Raji (cell line): Measurements from ENCODE around the gene CBX3.
A peak's percentile ranks its signal among the peaks of the same experiment; 100 is the strongest.

ENCODE experiments used
- POLR2A ChIP-seq: IDR thresholded peaks from 2 replicates; pipeline ENCODE4 v1.6.1; 2011; ENCODE audit warnings: low read depth, low read length, control low read depth; ENCODE audit not compliant: insufficient read depth

The CBX3 gene

GRCh38 chr7:26201247-26202018 lies at the start of gene CBX3:
Gene CBX3, plus strand, starts transcription at chr7:26201745. Its CDS starts 1,254 bp downstream, at chr7:26202999.
- peak; percentile 69 for TF ChIP-seq POLR2A

DNA sequence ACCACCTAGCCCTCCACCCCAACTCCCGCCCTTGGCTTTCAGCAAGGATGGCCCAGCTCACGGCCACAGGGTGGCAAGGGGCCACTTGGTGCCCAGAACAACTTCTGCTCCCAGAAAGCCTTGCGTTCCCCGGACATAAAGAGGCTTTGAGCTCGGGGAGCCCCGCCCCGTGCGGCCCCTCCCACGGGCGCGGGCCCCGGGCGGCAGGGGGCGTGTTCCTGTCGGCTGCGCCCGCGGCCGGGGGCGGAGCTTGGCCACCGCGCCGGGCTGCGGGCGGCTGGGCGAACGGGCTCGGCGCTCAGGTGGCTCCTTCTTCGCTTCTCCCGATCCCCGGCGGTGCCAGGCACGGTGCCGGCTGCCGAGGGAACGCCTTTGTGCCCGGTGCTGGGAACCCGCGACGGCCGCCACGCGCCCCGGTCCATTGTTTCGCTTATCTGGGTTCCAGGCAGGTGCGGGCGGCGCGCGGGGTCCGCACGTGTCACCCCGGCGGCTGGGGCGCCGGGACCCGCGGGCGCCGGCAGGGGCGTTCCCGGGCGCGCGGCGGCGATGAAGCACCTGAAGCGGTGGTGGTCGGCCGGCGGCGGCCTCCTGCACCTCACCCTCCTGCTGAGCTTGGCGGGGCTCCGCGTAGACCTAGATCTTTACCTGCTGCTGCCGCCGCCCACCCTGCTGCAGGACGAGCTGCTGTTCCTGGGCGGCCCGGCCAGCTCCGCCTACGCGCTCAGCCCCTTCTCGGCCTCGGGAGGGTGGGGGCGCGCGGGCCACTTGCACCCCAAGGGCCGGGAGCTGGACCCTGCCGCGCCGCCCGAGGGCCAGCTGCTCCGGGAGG lies 49.4 kb upstream of the CBX3 start, which contains the start of gene NFE2L3:
TSS of gene NFE2L3 (plus strand) at position 246 of the 829 bp plus-strand sequence. CDS start at position 547, 301 bp downstream.
- peak; percentile 84 for TF ChIP-seq POLR2A

DNA sequence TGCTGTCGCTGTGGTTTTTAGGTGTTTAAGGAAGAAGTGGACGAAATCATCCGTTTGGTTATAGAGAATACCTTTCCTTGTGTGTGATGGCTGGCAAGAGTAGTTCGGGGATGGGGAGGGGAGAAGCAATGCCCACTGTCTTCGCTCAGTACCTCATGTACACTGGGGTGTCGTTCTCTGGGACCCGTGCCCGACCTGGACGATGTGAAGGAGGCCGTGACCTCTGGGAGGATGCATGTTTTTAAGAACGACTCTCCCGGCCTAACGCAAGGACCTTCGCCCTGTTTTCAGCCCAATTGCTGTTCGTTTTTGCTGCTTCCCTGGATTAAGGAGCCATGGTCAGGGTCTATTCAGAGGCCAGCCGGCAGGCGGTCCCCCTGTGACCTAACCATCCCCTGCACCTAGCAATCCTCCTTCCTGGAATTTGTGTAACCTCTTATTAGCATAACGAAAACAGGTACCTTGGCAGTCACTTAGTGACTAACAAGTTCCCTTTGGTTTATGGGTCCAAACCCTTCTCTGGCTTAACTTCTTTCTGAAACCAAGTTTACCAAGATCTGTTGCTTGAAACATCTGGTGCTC lies 48.2 kb upstream of the CBX3 start:
- no peak for TF ChIP-seq POLR2A

DNA sequence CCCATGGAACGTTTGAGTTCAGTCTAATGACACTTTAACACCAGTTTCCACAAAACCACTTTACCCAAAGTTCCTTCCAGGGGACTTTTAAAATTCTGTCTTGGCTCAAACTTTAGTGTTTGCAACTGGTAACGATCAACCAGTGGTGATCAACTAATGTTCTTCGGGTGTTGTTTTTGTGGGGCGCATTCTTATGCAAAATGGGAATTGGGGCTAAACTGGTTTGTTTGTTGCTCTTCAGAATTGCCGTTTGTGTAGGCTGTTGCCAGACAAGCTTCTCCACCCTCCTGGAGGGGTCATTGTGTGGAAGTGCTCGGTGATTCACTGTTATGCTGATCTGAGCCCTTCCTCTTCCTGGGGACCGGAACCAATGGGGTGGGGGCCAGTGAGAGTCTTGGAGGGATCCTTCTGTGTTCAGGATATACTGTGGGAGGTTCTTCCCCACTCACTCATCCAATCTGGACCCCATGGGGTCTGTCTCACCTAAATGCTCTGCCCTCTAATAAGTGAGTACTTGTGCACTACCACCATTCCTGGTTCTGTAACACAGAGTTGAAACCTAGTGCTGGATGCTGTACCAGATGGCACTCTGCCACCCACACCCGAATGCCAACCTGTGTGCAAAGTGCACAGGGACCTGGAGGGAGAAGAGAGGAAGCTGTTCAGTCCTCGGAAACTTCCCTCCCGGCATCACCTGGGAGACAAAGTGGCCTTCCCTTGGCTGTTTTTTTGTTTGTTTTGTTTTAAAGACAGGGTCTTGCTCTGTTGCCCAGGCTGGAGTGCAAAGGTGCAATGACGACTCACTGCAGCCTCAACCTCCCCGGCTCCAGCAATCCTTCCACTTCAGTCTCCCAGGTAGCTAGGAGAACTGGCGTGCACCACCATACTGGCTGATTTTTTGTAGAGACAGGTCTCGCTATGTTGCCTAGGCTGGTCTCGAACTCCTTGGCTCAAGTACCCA lies 47.4 kb upstream of the CBX3 start:
- TF ChIP-seq POLR2A: no peak

DNA sequence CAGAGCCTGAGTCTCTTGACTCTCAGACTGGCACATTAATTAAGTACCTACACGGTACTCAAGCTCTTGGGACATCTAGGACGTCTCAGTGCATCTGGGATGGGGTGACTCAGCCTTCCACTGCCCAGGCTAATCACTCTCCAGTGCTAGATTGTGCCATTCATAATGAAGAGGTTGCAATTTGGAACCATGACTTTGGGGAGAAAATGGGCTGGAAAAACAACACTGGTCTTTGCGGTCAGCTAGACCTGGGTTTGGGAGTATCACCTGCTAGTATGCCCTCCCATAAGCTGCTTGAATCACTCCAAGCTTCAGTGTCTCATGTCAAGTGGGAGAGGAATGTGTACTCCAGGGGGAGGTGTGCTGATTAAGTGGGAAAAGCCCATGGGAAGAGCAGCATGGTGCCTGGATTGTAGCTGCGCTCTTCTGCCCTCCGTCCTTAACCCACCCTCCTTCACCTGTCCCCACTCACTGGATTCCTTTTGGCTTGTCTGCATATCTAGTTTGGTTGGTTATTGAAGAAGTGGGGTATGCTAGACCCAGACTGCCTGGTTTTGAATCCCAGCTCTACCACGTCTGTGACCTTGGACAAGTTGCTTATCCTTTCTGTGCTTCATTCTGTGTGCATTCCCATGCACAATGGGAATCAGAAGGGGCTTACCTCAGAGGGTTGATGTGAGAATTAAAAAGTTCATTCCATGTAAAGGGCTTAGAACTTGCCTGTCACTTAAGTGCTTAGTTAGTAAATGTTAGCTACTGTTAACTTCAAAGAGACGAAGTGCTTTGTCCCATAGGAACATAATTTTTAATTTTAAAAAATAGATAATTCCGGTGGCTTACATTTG lies 45.8 kb upstream of the CBX3 start:
- TF ChIP-seq POLR2A: no peak

DNA sequence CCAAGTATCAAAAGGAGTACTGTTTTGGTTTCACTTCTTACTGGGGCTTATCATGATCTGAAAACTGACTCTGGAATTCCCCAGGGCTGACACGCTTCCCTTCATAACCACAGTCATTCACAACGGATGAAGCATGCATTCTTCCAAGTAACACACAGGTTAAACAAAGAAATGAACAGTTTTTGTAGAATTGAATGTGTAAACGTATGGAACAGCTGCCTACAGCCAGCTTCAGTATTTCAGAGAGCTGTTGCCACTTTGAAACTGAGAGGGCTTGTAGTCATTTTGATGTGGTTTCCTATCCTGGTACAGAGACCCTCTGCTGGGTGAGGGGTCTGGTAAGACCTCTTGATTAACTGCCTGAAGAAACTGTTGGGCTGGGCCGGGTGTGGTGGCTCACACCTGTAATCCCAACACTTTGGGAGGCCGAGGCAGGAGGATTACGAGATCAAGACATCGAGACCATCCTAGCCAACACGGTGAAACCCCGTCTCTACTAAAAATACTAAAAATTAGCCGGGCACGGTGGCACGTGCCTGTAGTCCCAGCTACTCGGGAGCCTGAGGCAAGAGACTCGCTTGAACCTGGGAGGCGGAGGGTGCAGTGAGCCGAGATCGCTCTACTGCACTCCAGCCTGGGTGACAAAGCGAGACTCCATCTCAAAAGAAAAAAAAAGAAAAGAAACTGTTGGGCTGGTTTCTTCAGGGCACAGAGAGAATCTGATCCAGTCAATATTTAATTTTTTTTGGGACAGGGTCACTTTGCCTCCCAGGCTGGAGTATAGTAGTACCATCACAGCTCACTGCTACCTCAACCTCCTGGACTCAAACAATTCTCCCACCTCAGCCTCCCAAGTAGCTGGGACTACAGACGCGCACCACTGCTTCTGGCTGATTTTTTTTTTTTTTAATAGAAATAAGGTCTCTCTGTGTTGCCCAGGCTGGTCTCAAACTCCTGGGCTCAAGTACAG lies 44.8 kb upstream of the CBX3 start:
- TF ChIP-seq POLR2A: no peak

DNA sequence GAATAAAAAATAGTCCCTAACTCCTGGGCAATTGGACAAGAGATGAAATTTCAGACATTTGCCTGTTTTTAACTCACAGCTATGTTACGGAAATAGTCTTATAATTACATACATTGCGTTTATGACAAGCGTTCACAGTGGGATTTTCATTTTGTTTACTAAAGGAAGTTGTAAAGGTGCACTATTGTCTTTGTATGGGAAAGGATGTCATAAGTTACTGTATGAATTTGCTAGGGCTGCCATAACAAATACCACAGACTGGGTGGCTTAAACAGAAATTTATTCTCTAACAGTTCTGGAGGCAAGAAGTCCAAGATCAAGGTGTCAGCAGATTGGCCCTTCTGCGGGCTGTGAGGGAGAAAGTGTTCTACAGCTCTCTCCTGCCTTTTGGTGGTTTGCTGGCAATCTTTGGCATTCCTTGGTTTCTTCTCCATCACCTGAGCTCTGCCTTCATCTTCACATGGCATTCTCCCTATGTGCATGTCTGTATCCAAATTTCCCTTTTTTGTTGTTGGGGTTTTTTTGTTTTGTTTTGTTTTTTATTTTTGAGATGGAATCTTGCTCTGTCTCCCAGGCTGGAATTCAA lies 43.9 kb upstream of the CBX3 start:
- no peak for TF ChIP-seq POLR2A

GRCh38 chr7:26159243-26159642 lies 42.3 kb upstream of the CBX3 start:
- TF ChIP-seq POLR2A: no peak

GRCh38 chr7:26160896-26161295 lies 40.6 kb upstream of the CBX3 start:
- no peak for TF ChIP-seq POLR2A

- TF ChIP-seq POLR2A: no peak
These were observed 39.1 kb upstream of the CBX3 start for GRCh38 chr7:26162431-26162830.

DNA sequence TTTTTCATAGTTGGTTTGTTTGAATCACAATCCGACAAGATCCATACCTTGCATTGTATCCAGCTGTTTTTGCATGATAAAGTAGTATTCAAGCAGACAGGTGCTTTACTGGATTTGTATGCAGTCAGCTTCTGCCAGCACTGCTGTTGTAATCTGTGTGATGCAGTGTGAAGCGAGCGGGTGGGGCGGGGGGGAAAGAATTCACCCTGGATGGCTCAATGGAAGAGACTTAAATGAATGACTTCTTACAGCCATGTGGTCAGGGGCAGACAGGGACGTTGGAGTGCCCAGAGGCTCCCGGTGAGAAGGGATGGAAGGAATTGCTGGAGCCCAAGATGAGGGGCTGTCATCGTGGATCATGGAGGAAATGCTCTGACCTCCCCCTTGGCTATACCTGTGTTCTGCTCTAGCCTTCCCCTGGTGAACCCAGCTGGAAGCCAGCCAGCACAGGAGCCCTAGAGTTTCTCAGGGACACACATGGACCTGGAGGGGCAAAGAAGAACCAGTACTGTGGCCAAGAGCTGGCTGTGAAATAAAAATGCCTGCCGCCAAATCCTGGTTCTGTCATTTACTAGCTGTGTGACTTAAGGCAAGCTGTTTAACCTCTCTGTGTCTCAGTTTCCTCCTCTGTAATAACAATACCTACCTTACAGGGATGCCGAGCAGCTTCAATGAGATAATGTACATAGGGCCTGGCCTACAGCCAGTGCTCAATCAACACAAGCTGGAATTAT lies 35.4 kb upstream of the CBX3 start:
- no peak for TF ChIP-seq POLR2A
